Pons (tissue), 1 donor: ENCODE measurements around the gene EPDR1.
A peak's percentile ranks its signal among the peaks of the same experiment; 100 is the strongest.

Experiments
- DNase-seq: peaks from one replicate; pipeline ENCODE4 v3.0.0-alpha.2; 2016; ENCODE audit warnings: low spot score

Gene EPDR1

GRCh38 chr7:37981664-37982063 lies 61.2 kb downstream of the EPDR1 start:
- no peak for DNase-seq

- peak; percentile 28 for DNase-seq
Observed at GRCh38 chr7:37982423-37982822, 62.0 kb downstream of the EPDR1 start.

DNA sequence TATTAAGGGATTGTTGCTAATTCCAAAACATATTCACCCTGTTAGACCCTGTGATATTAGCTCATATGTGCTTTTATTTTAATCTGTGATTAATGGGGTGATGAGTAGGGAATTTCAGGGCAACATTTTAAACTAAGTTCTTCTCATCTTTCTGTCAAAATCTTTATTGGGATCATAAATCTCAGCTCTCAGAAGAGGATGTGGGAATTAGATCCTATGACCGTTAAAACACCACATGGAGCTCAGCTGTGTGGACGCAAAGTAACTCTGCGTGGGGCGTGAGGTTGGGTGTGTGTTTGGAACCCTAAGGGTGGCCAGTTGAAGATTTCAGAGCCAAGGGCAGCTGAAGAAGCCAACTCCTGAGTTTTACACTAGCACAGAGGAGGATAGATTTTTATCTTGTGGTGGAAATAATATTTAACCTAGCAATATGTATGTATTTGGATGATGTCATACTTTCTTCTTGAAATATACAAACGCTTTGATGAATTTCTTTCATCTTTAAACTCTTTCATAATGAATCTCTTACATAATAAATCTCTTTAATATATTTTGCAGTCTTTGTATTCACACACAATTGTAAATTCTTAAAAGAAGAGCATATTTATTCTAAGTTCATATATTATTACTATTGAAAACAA lies 64.4 kb downstream of the EPDR1 start:
- no peak for DNase-seq

GRCh38 chr7:37986908-37987330 lies 66.5 kb downstream of the EPDR1 start:
- no peak for DNase-seq

DNA sequence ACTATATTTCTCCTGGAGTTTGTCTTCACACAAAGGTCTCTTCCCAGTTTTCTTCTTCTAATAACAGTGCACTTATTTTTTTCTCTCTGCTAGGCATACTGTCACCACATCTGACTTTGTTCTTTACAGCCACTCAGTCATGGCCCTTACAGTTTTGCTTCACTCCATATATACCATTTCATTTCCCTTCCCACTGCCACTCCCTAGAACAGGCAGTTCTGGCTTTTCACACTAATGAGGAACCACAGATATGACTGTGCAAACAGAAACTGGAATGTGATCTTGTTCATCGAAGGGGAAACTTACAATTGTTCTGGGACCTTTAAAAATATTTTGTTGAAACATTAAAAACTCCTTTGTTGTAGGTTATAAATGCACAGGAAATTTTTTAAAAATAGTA lies 67.3 kb downstream of the EPDR1 start:
- no peak for DNase-seq

- no peak for DNase-seq
Observed at GRCh38 chr7:37988721-37989650, 68.5 kb downstream of the EPDR1 start.

DNA sequence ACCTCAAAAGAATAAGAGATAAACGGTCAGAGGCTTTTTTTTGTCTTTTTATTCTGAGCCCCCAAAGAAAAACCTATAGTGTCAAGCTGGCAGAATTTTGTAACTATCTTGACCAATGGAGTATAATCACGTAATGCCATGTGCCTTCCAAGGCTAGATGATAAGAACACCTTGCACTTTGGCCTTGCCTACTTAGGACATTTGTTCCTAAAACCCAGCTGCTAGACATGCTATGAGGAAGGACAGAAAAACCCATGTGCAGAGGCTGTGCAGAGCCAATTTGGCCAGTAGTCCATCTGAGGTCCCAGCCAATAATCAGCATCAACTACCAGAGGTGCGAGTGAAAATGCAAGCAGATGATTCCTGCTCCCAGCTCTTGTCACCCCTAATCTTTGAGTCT lies 69.9 kb downstream of the EPDR1 start:
- DNase-seq: no peak

GRCh38 chr7:37993060-37993501 lies 72.6 kb downstream of the EPDR1 start:
- no peak for DNase-seq

DNA sequence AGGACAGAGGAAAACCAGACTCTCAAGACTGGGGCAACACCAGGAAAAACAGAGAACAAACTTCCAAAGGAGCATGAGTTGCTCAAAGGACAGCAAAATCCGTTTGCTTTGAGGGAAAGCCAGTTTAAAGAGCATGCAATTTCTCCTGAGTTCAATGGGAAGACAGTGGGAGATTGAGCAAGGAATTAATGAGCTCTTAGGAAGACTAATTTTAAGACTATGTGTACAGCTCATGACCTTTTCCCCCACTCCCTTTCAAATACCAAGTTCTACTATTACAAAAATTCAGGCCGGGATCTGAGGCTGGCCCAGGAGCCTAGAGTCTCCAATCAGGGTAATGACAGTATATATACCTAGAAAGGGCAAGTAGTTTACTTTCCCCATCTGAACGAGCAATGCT lies 79.2 kb downstream of the EPDR1 start:
- no peak for DNase-seq

GRCh38 chr7:38000272-38000671 lies 79.8 kb downstream of the EPDR1 start:
- DNase-seq: no peak
